NT2/D1 (cell line): ENCODE data around the gene OSGEP.

Experiments used
- SUZ12 ChIP-seq: IDR thresholded peaks from 2 replicates; pipeline ENCODE4 v1.6.1; 2011; ENCODE audit not compliant: insufficient read length, insufficient read depth; ENCODE audit errors: extremely low read depth
- YY1 ChIP-seq: IDR thresholded peaks from 2 replicates; pipeline ENCODE4 v1.6.1; 2011; ENCODE audit not compliant: insufficient read length, insufficient read depth
- ZNF274 ChIP-seq: IDR thresholded peaks from 2 replicates; pipeline ENCODE4 v1.6.1; 2011; ENCODE audit warnings: mild to moderate bottlenecking, low read depth, low read length

GRCh38 chr14:20428010-20428365 is 26.6 kb downstream of the OSGEP start:
- TF ChIP-seq ZNF274 (no peak), SUZ12 (no peak), YY1 (no peak)
